AG20443 (cell line): ENCODE results near the gene SNX21.
"Not testable (repeated sequence)": the region's sequence is repeated elsewhere in the genome, so short reads cannot be mapped to it uniquely, and the experiment has no call there.

Experiments
- DNase-seq: peaks from one replicate; pipeline ENCODE4 v3.0.0; 2012; ENCODE audit warnings: low spot score, mixed read lengths

SNX21 gene

GRCh38 chr20:45850926-45851325, 17.3 kb downstream of the SNX21 start:
- DNase-seq, result no peak

- no peak for DNase-seq
Observed at GRCh38 chr20:45851501-45851900, 17.9 kb downstream of the SNX21 start.

GRCh38 chr20:45852326-45852725, 18.7 kb downstream of the SNX21 start:
- no peak for DNase-seq

GRCh38 chr20:45853484-45853883, 19.9 kb downstream of the SNX21 start:
- DNase-seq, result no peak

GRCh38 chr20:45857114-45857881, 23.7 kb downstream of the SNX21 start, which contains the start of the genes ACOT8 and ZSWIM3:
Gene ACOT8, minus strand, starts transcription at chr20:45857392. Its CDS starts 77 bp downstream, at chr20:45857315.
Gene ZSWIM3, plus strand, starts transcription at chr20:45857614. Its CDS starts 212 bp downstream, at chr20:45857826.
- DNase-seq, result peak; percentile 100

GRCh38 chr20:45857882-45858216, 24.2 kb downstream of the SNX21 start:
- peak; percentile 31 for DNase-seq

GRCh38 chr20:45859916-45860315, 26.3 kb downstream of the SNX21 start:
- no peak for DNase-seq

GRCh38 chr20:45860560-45861220, 27.1 kb downstream of the SNX21 start:
- no peak for DNase-seq

GRCh38 chr20:45861221-45862075, 27.8 kb downstream of the SNX21 start:
- no peak for DNase-seq

- DNase-seq, result no peak
Observed at GRCh38 chr20:45863543-45864470, 30.2 kb downstream of the SNX21 start.

- DNase-seq, result no peak
Observed at GRCh38 chr20:45866454-45866853, 32.9 kb downstream of the SNX21 start.

GRCh38 chr20:45867136-45867818, 33.7 kb downstream of the SNX21 start:
- no peak for DNase-seq

- DNase-seq, result peak; percentile 70
Observed at GRCh38 chr20:45867819-45868176, 34.2 kb downstream of the SNX21 start.

GRCh38 chr20:45872626-45873025, 39.0 kb downstream of the SNX21 start:
- DNase-seq, result no peak

GRCh38 chr20:45873409-45874103, 40.0 kb downstream of the SNX21 start:
- no peak for DNase-seq

GRCh38 chr20:45874104-45874481, 40.5 kb downstream of the SNX21 start:
- DNase-seq, result not testable (repeated sequence)

- no peak for DNase-seq
Observed at GRCh38 chr20:45874576-45874975, 41.0 kb downstream of the SNX21 start.

- DNase-seq, result peak; percentile 57
Observed at GRCh38 chr20:45878076-45878761, 44.6 kb downstream of the SNX21 start.

GRCh38 chr20:45880988-45881788, 47.6 kb downstream of the SNX21 start, which contains the start of gene ZSWIM1:
Gene ZSWIM1, plus strand, starts transcription at chr20:45881227. Its CDS starts 1,366 bp downstream, at chr20:45882593.
- peak; percentile 98 for DNase-seq
